MG63 (cell line): Measurements from ENCODE around the gene EIF5A. TPM values are rescaled to one million over a fixed set of nuclear protein-coding genes. Genes with fewer than 3 reads are reported as not detected.

Experiments
- DNase-seq: peaks from one replicate; pipeline ENCODE4 v3.0.0-alpha.2; 2020
- H3K27me3 ChIP-seq: fragments of 250-450 bp; sonication (Bioruptor Pico); 2 replicates; pipeline ENCODE4 v1.5.1; 2020; ENCODE audit warnings: mild to moderate bottlenecking, moderate library complexity
- H3K36me3 ChIP-seq: fragments of 250-450 bp; sonication (Bioruptor Pico); 2 replicates; pipeline ENCODE4 v1.5.1; 2020; ENCODE audit warnings: mild to moderate bottlenecking, moderate library complexity
- H3K4me3 ChIP-seq: fragments of 250-450 bp; sonication (Bioruptor Pico); 2 replicates; pipeline ENCODE4 v1.5.1; 2020; ENCODE audit warnings: mild to moderate bottlenecking, moderate library complexity
- H3K9me3 ChIP-seq: fragments of 250-450 bp; sonication (Bioruptor Pico); 2 replicates; pipeline ENCODE4 v1.5.1; 2020; ENCODE audit warnings: mild to moderate bottlenecking, moderate library complexity
- total RNA-seq: library from RNA; depleted of rRNA; stranded (reverse); fragments of >200 nt; shearing (Covaris generic); gene quantifications from 2 replicates; pipeline ENCODE4 v1.2.3, GENCODE V29; 2014; ENCODE audit warnings: low replicate concordance

Gene EIF5A
- total RNA-seq, 1 experiment from 2014 or later, result 1,396 TPM

GRCh38 chr17:7296189-7296861 is 11.1 kb upstream of the EIF5A start:
- Histone ChIP-seq H3K27me3 (no peaks in the 10 kb centered on the region), H3K36me3 (no peaks in the 10 kb centered on the region), H3K9me3 (no peaks in the 10 kb centered on the region), H3K4me3 (no peak overlapping the region)
- peak; percentile 78 for DNase-seq

GRCh38 chr17:7304179-7304578 is 3.2 kb upstream of the EIF5A start:
- Histone ChIP-seq H3K4me3 (no peak overlapping the region), H3K36me3 (peaks cover 11% of the 10 kb centered on the region), H3K27me3 (no peaks in the 10 kb centered on the region), H3K9me3 (no peaks in the 10 kb centered on the region)
- DNase-seq, result no peak

GRCh38 chr17:7307686-7308624 is 527 bp downstream of the EIF5A start:
- no peaks in the 10 kb centered on the region for H3K9me3 ChIP-seq
- H3K27me3 ChIP-seq, result no peaks in the 10 kb centered on the region
- DNase-seq, result peak; percentile 34
- H3K36me3 ChIP-seq, result peaks cover 46% of the 10 kb centered on the region
- H3K4me3 ChIP-seq, result peak overlapping the region; percentile 88

- DNase-seq, result peak; percentile 75
- H3K27me3 ChIP-seq, result no peaks in the 10 kb centered on the region
- H3K9me3 ChIP-seq, result no peaks in the 10 kb centered on the region
- peak overlapping the region; percentile 88 for H3K4me3 ChIP-seq
- H3K36me3 ChIP-seq, result peaks cover 50% of the 10 kb centered on the region
Observed at GRCh38 chr17:7308625-7309433, 1.4 kb downstream of the EIF5A start.

GRCh38 chr17:7309628-7310027 is 2.2 kb downstream of the EIF5A start:
- Histone ChIP-seq H3K9me3 (no peaks in the 10 kb centered on the region), H3K4me3 (peak overlapping the region; percentile 88), H3K27me3 (no peaks in the 10 kb centered on the region), H3K36me3 (peaks cover 50% of the 10 kb centered on the region)
- no peak for DNase-seq

GRCh38 chr17:7311110-7311705 is 3.8 kb downstream of the EIF5A start:
- Histone ChIP-seq H3K27me3 (no peaks in the 10 kb centered on the region), H3K4me3 (no peak overlapping the region), H3K36me3 (peaks cover 53% of the 10 kb centered on the region), H3K9me3 (no peaks in the 10 kb centered on the region)
- DNase-seq, result no peak

GRCh38 chr17:7312432-7313087 is 5.1 kb downstream of the EIF5A start:
- no peak overlapping the region for H3K4me3 ChIP-seq
- peaks cover 53% of the 10 kb centered on the region for H3K36me3 ChIP-seq
- no peaks in the 10 kb centered on the region for H3K27me3 ChIP-seq
- DNase-seq, result no peak
- H3K9me3 ChIP-seq, result no peaks in the 10 kb centered on the region

GRCh38 chr17:7313088-7313889 is 5.9 kb downstream of the EIF5A start:
- DNase-seq, result peak; percentile 29
- Histone ChIP-seq H3K9me3 (no peaks in the 10 kb centered on the region), H3K27me3 (no peaks in the 10 kb centered on the region), H3K36me3 (peaks cover 51% of the 10 kb centered on the region), H3K4me3 (no peak overlapping the region)

- Histone ChIP-seq H3K27me3 (no peaks in the 10 kb centered on the region), H3K4me3 (peak overlapping the region; percentile 71), H3K36me3 (peaks cover 43% of the 10 kb centered on the region), H3K9me3 (no peaks in the 10 kb centered on the region)
- DNase-seq, result no peak
Observed at GRCh38 chr17:7313890-7314718, 6.7 kb downstream of the EIF5A start.

- no peaks in the 10 kb centered on the region for H3K9me3 ChIP-seq
- peak within 1 kb of the TSS; percentile 71 for H3K4me3 ChIP-seq
- H3K36me3 ChIP-seq, result peaks cover 34% of the 10 kb centered on the region
- DNase-seq, result peak; percentile 83
- H3K27me3 ChIP-seq, result no peaks in the 10 kb centered on the region
Observed at GRCh38 chr17:7314719-7315569, 7.5 kb downstream of the EIF5A start, which contains the start of gene GPS2. GPS2 (minus strand) TSS chr17:7315360; CDS start chr17:7315052, 308 bp downstream.

- no peak for DNase-seq
- no peaks in the 10 kb centered on the region for H3K9me3 ChIP-seq
- peaks cover 27% of the 10 kb centered on the region for H3K36me3 ChIP-seq
Observed at GRCh38 chr17:7315570-7316235, 8.3 kb downstream of the EIF5A start.

GRCh38 chr17:7317161-7317803 is 9.9 kb downstream of the EIF5A start:
- H3K36me3 ChIP-seq, result peaks cover 16% of the 10 kb centered on the region
- no peak overlapping the region for H3K4me3 ChIP-seq
- DNase-seq, result no peak
- no peaks in the 10 kb centered on the region for H3K27me3 ChIP-seq
- H3K9me3 ChIP-seq, result no peaks in the 10 kb centered on the region

More at GRCh38 chr17:7315570-7316235, 8.3 kb downstream of the EIF5A start:
- Histone ChIP-seq H3K4me3 (peak overlapping the region; percentile 71), H3K27me3 (no peaks in the 10 kb centered on the region)
